ENCODE data around the gene LDLRAD3. TPM values are rescaled to one million over a fixed set of nuclear protein-coding genes. Genes with fewer than 3 reads are reported as not detected.

The LDLRAD3 gene
- total RNA-seq, 1 donor, result 10.5 TPM

- H3K4me2 ChIP-seq (ENCODE audit: insufficient read depth, low read length), result no peak overlapping the region
- H2AFZ ChIP-seq (ENCODE audit: low read length), result no peak overlapping the region
- no peak overlapping the region for H3K27ac ChIP-seq (ENCODE audit: low read depth, low read length)
- no peaks in the 10 kb centered on the region for H3K36me3 ChIP-seq (ENCODE audit: insufficient read depth, low read length)
- H4K20me1 ChIP-seq (ENCODE audit: insufficient read depth, low read length), result no peaks in the 10 kb centered on the region
- H3K4me3 ChIP-seq (ENCODE audit: insufficient read depth, low read length), result no peak overlapping the region
- peaks cover 9% of the 10 kb centered on the region for H3K27me3 ChIP-seq (ENCODE audit: insufficient read depth, low read length)
- H3K79me2 ChIP-seq (ENCODE audit: insufficient read depth, low read length), result no peaks in the 10 kb centered on the region
- TF ChIP-seq, protein P1, sequence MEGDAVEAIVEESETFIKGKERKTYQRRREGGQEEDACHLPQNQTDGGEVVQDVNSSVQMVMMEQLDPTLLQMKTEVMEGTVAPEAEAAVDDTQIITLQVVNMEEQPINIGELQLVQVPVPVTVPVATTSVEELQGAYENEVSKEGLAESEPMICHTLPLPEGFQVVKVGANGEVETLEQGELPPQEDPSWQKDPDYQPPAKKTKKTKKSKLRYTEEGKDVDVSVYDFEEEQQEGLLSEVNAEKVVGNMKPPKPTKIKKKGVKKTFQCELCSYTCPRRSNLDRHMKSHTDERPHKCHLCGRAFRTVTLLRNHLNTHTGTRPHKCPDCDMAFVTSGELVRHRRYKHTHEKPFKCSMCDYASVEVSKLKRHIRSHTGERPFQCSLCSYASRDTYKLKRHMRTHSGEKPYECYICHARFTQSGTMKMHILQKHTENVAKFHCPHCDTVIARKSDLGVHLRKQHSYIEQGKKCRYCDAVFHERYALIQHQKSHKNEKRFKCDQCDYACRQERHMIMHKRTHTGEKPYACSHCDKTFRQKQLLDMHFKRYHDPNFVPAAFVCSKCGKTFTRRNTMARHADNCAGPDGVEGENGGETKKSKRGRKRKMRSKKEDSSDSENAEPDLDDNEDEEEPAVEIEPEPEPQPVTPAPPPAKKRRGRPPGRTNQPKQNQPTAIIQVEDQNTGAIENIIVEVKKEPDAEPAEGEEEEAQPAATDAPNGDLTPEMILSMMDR (IDR thresholded peaks at IDR 0.05; ENCODE audit: extremely low read depth, low read depth, low read length), result no peak
- no peaks in the 10 kb centered on the region for H3K9me3 ChIP-seq (ENCODE audit: low read depth, low read length)
- DNase-seq (ENCODE audit: insufficient read length, low spot score, missing footprints), result no peak
- peaks cover 7% of the 10 kb centered on the region for H3K4me1 ChIP-seq (ENCODE audit: insufficient read depth, low read length)
These were observed 8.9 kb upstream of the LDLRAD3 start for GRCh38 chr11:35934981-35935380.

- TF ChIP-seq, protein P1 (IDR thresholded peaks at IDR 0.05; ENCODE audit: extremely low read depth, low read depth, low read length), result no peak
- Histone ChIP-seq H3K9me3 (ENCODE audit: low read depth, low read length) (no peaks in the 10 kb centered on the region), H2AFZ (ENCODE audit: low read length) (no peak overlapping the region), H4K20me1 (ENCODE audit: insufficient read depth, low read length) (no peaks in the 10 kb centered on the region), H3K4me2 (ENCODE audit: insufficient read depth, low read length) (no peak overlapping the region), H3K27me3 (ENCODE audit: insufficient read depth, low read length) (peaks cover 9% of the 10 kb centered on the region), H3K79me2 (ENCODE audit: insufficient read depth, low read length) (no peaks in the 10 kb centered on the region), H3K4me3 (ENCODE audit: insufficient read depth, low read length) (no peak overlapping the region), H3K36me3 (ENCODE audit: insufficient read depth, low read length) (no peaks in the 10 kb centered on the region), H3K4me1 (ENCODE audit: insufficient read depth, low read length) (peaks cover 7% of the 10 kb centered on the region), H3K27ac (ENCODE audit: low read depth, low read length) (no peak overlapping the region)
- no peak for DNase-seq (ENCODE audit: insufficient read length, low spot score, missing footprints)
These were observed 8.5 kb upstream of the LDLRAD3 start for GRCh38 chr11:35935390-35935789.

DNA sequence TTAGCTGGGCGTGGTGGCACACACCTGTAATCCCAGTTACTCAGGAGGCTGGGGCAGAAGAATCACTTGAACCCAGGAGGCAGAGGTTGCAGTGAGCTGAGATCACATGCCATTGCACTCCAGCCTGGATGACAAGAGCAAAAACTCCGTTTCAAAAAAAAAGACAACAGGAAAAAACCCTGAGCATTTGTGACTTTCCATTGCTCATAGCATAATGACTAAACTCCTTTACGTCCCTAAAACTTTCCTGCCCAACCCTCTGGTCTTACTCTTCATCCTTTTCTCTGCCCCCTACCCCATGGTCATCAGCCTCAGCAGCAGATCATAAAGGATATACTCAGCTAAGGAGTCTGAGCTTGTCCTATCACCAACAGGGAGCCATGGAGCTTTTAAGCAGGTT lies 6.8 kb upstream of the LDLRAD3 start:
- Histone ChIP-seq H3K9me3 (ENCODE audit: low read depth, low read length) (no peaks in the 10 kb centered on the region), H3K4me3 (ENCODE audit: insufficient read depth, low read length) (no peak overlapping the region), H3K36me3 (ENCODE audit: insufficient read depth, low read length) (no peaks in the 10 kb centered on the region), H2AFZ (ENCODE audit: low read length) (no peak overlapping the region), H3K4me2 (ENCODE audit: insufficient read depth, low read length) (no peak overlapping the region), H4K20me1 (ENCODE audit: insufficient read depth, low read length) (no peaks in the 10 kb centered on the region), H3K79me2 (ENCODE audit: insufficient read depth, low read length) (no peaks in the 10 kb centered on the region), H3K4me1 (ENCODE audit: insufficient read depth, low read length) (peaks cover 7% of the 10 kb centered on the region), H3K27me3 (ENCODE audit: insufficient read depth, low read length) (peaks cover 9% of the 10 kb centered on the region), H3K27ac (ENCODE audit: low read depth, low read length) (no peak overlapping the region)
- TF ChIP-seq, protein P1 (IDR thresholded peaks at IDR 0.05; ENCODE audit: extremely low read depth, low read depth, low read length), result no peak
- DNase-seq (ENCODE audit: insufficient read length, low spot score, missing footprints), result no peak

DNA sequence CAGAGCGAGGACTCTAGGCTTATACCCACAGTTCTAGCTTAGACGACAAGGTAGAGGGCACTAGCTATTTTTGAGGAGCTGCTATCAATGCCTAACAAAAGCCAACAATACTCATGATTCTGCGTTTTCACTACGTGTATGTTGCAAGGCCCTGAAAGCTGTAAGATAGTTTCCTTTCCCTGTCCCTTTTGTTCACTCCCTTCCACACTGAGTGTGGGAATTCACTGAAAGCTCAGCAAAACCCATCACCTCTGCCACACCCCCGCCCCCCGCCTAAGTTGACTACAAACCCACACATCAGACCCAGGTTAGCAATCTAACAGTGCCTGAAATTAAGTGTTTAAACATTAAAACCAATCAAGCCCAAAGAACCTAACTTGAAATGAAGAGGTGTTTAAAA lies 6.2 kb upstream of the LDLRAD3 start:
- Histone ChIP-seq H3K36me3 (ENCODE audit: insufficient read depth, low read length) (no peaks in the 10 kb centered on the region), H3K4me2 (ENCODE audit: insufficient read depth, low read length) (no peak overlapping the region), H3K79me2 (ENCODE audit: insufficient read depth, low read length) (no peaks in the 10 kb centered on the region), H3K9me3 (ENCODE audit: low read depth, low read length) (no peaks in the 10 kb centered on the region), H2AFZ (ENCODE audit: low read length) (no peak overlapping the region), H3K4me3 (ENCODE audit: insufficient read depth, low read length) (no peak overlapping the region), H3K4me1 (ENCODE audit: insufficient read depth, low read length) (peaks cover 6% of the 10 kb centered on the region), H4K20me1 (ENCODE audit: insufficient read depth, low read length) (no peaks in the 10 kb centered on the region), H3K27ac (ENCODE audit: low read depth, low read length) (no peak overlapping the region), H3K27me3 (ENCODE audit: insufficient read depth, low read length) (peaks cover 9% of the 10 kb centered on the region)
- no peak for DNase-seq (ENCODE audit: insufficient read length, low spot score, missing footprints)
- TF ChIP-seq, protein P1 (IDR thresholded peaks at IDR 0.05; ENCODE audit: extremely low read depth, low read depth, low read length), result no peak

All from osteoblast (primary cell).